Neural cell (in vitro differentiated cells): Measurements from ENCODE around the gene MRGPRE.

Experiments
- EP300 ChIP-seq: fragments of 450-650 bp; conservative IDR thresholded peaks from 2 replicates; pipeline ENCODE4 v1.6.1; 2014; ENCODE audit warnings: antibody characterized with exemption, mild to moderate bottlenecking, moderate library complexity; ENCODE audit not compliant: poor library complexity, severe bottlenecking
- EZH2 ChIP-seq: fragments of 200-600, 300-800 bp; shearing (Covaris generic), sonication (generic); IDR thresholded peaks from 2 replicates; pipeline ENCODE4 v1.6.1; 2014; ENCODE audit warnings: antibody characterized with exemption, low read length, borderline replicate concordance, mild to moderate bottlenecking; ENCODE audit not compliant: insufficient read depth, poor library complexity, severe bottlenecking
- TAF1 ChIP-seq: IDR thresholded peaks from 2 replicates; pipeline ENCODE4 v1.6.1; 2012; ENCODE audit warnings: low read depth
- TF ChIP-seq, protein P1 (sequence below): fragments of 450-650 bp; IDR thresholded peaks from 2 replicates; pipeline ENCODE4 v1.5.1; 2014; ENCODE audit warnings: antibody characterized with exemption, mild to moderate bottlenecking, moderate library complexity; ENCODE audit not compliant: poor library complexity, severe bottlenecking
- TF ChIP-seq, protein P2 (sequence below): IDR thresholded peaks from 2 replicates; pipeline ENCODE4 v1.6.1; 2012; ENCODE audit warnings: borderline replicate concordance

DNA sequence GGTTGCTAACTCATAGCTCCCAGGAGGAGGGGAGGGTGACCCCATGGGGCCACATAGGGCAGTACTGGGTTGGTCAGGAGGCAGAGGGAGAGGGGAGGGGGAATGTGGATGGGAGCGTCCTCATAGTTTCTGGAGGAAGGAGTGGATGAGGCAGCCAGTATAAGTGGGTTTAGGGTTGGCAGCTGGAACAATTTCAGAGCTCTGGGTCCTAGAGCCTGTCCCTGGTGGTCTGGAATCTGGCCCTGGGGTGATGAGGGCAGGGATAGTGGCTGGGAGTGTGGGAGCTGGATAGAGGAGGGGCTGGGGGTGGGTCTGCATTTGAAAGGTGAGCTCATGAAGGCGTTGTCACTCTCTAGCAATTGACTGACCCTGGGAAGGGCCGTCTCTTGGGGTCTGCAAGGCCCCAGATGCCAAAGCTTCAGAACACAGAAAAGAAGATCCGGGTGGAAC is 8.3 kb downstream of the MRGPRE start:
- TF ChIP-seq, protein P1, sequence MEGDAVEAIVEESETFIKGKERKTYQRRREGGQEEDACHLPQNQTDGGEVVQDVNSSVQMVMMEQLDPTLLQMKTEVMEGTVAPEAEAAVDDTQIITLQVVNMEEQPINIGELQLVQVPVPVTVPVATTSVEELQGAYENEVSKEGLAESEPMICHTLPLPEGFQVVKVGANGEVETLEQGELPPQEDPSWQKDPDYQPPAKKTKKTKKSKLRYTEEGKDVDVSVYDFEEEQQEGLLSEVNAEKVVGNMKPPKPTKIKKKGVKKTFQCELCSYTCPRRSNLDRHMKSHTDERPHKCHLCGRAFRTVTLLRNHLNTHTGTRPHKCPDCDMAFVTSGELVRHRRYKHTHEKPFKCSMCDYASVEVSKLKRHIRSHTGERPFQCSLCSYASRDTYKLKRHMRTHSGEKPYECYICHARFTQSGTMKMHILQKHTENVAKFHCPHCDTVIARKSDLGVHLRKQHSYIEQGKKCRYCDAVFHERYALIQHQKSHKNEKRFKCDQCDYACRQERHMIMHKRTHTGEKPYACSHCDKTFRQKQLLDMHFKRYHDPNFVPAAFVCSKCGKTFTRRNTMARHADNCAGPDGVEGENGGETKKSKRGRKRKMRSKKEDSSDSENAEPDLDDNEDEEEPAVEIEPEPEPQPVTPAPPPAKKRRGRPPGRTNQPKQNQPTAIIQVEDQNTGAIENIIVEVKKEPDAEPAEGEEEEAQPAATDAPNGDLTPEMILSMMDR, result no peak
- TF ChIP-seq TAF1 (no peak), EP300 (no peak), EZH2 (no peak)
- TF ChIP-seq, protein P2, sequence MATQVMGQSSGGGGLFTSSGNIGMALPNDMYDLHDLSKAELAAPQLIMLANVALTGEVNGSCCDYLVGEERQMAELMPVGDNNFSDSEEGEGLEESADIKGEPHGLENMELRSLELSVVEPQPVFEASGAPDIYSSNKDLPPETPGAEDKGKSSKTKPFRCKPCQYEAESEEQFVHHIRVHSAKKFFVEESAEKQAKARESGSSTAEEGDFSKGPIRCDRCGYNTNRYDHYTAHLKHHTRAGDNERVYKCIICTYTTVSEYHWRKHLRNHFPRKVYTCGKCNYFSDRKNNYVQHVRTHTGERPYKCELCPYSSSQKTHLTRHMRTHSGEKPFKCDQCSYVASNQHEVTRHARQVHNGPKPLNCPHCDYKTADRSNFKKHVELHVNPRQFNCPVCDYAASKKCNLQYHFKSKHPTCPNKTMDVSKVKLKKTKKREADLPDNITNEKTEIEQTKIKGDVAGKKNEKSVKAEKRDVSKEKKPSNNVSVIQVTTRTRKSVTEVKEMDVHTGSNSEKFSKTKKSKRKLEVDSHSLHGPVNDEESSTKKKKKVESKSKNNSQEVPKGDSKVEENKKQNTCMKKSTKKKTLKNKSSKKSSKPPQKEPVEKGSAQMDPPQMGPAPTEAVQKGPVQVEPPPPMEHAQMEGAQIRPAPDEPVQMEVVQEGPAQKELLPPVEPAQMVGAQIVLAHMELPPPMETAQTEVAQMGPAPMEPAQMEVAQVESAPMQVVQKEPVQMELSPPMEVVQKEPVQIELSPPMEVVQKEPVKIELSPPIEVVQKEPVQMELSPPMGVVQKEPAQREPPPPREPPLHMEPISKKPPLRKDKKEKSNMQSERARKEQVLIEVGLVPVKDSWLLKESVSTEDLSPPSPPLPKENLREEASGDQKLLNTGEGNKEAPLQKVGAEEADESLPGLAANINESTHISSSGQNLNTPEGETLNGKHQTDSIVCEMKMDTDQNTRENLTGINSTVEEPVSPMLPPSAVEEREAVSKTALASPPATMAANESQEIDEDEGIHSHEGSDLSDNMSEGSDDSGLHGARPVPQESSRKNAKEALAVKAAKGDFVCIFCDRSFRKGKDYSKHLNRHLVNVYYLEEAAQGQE, result no peak
